Measurements from ENCODE around the gene RSPRY1. TPM values are rescaled to one million over a fixed set of nuclear protein-coding genes. Genes with fewer than 3 reads are reported as not detected.
"Not testable (repeated sequence)": the region's sequence is repeated elsewhere in the genome, so short reads cannot be mapped to it uniquely, and the experiment has no call there.

The RSPRY1 gene
- total RNA-seq, 2 donors from 2014 or later = 33.7 to 51.0 TPM

DNA sequence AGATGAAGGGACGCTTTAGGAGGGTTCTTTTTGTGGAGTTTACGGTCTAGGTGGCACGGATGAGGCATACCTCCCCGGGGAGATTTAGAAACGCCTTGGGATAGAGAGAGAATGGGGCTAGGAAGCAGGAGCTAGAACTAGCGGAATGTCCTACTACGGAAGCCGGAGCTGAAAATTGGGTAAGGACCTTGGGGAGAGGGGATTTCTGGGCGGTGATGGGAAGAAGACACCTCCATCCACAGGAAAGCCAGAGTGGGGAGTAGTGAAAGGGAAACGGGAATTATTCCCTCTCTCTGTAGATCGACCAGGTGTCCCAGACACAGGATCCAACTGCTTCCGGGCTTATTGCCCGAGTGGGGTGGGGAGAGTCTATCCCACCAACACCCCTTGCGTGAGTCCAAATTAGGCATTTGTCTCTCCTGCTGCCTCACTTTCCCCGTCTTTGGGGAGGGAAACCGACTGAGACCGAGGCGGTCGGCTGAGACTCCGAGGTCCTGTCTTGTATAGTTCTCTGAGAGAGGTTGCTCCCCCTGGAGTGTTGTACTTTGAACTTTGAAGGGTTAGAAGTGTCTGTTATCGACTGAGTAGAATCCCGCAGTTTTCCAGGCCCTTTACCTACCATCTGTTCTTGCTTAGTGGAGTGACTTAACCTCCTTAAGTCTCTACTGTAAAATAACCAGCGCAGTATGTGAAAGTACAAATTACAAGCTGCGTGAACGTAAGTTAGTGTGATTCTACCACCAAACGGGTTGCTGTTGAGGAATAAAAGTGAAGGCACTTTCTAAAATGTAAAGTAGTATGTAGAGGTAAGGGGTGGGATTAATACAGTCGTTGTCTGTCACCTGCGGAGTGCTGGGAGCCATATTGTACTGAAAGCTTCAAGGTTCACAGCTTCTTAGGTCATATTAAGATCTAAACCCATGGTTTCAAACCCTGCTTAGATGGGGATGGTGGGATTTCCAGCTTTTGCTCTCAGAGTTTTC, 1.0 kb downstream of the RSPRY1 start:
- Histone ChIP-seq H3K36me3 (no peaks in the 10 kb centered on the region), H3K4me3 (peak overlapping the region; percentile 95), H3K9me3 (no peaks in the 10 kb centered on the region), H3K4me1 (peaks cover 4% of the 10 kb centered on the region), H3K27ac (peak overlapping the region; percentile 93), H3K27me3 (no peaks in the 10 kb centered on the region), H3K9ac (ENCODE audit: low read depth in 2 of 2, low read length in 2 of 2) (peak overlapping the region; percentile 89 to 96)
- peak; percentile 65 for DNase-seq
- TF ChIP-seq, protein P1, sequence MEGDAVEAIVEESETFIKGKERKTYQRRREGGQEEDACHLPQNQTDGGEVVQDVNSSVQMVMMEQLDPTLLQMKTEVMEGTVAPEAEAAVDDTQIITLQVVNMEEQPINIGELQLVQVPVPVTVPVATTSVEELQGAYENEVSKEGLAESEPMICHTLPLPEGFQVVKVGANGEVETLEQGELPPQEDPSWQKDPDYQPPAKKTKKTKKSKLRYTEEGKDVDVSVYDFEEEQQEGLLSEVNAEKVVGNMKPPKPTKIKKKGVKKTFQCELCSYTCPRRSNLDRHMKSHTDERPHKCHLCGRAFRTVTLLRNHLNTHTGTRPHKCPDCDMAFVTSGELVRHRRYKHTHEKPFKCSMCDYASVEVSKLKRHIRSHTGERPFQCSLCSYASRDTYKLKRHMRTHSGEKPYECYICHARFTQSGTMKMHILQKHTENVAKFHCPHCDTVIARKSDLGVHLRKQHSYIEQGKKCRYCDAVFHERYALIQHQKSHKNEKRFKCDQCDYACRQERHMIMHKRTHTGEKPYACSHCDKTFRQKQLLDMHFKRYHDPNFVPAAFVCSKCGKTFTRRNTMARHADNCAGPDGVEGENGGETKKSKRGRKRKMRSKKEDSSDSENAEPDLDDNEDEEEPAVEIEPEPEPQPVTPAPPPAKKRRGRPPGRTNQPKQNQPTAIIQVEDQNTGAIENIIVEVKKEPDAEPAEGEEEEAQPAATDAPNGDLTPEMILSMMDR (IDR thresholded peaks at IDR 0.05) = no peak
- intact Hi-C loops (cut with DNase I) = loop anchor here (10.0 kb wide), 1 partner anchor 252 kb away; the partner anchor contains the start of gene HERPUD1

DNA sequence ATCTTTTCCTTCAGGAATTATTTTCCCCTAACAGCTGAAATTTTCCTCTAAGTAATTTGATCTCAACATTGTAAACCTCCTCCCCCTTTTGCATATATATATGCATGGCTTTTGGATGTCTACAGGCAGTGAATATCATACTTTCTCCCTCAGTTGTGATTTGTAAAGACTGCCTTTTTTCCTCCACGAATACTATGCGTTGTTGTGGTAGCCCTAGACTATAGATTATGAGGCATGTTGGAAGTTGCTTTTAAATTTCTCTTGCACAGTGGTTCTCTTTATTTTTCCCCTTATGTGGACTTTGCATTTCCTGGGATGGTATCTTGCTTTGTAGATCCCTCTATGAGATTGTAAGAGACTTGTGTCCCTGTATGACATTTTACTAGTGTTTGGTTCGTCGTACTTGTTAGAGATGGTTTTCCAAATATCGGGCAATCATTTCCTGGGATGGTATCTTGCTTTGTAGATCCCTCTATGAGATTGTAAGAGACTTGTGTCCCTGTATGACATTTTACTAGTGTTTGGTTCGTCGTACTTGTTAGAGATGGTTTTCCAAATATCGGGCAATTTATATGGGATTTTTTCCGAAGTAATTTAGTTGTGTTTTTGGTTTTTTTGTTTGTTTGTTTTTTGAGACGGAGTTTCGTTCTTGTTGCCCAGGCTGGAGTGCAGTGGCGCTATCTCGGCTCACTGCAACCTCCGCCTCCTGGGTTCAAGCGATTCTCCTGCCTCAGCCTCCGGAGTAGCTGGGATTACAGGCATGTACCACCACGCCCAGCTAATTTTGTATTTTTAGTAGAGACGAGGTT, 2.0 kb downstream of the RSPRY1 start:
- H3K4me3 ChIP-seq = peak overlapping the region; percentile 95
- not testable (repeated sequence) for H3K36me3 ChIP-seq, DNase-seq, H3K27me3 ChIP-seq, H3K9me3 ChIP-seq, H3K4me1 ChIP-seq
- intact Hi-C loops (cut with DNase I) = loop anchor here (10.0 kb wide), 1 partner anchor 253 kb away; the partner anchor contains the start of gene HERPUD1
- H3K9ac ChIP-seq (ENCODE audit: low read depth in 2 of 2, low read length in 2 of 2) = peak overlapping the region in 1 of 2 donors; percentile 89
- H3K27ac ChIP-seq = peak overlapping the region; percentile 93

- no peaks in the 10 kb centered on the region for H3K9me3 ChIP-seq
- intact Hi-C loops (cut with DNase I) = loop anchor here (10.0 kb wide), 1 partner anchor 254 kb away; the partner anchor contains the start of gene HERPUD1
- H3K27me3 ChIP-seq = no peaks in the 10 kb centered on the region
- TF ChIP-seq, protein P1 (IDR thresholded peaks at IDR 0.05) = no peak
- H3K4me3 ChIP-seq = no peak overlapping the region
- no peak overlapping the region for H3K9ac ChIP-seq (ENCODE audit: low read depth in 2 of 2, low read length in 2 of 2)
- no peak for DNase-seq
- no peaks in the 10 kb centered on the region for H3K36me3 ChIP-seq
- H3K27ac ChIP-seq = no peak overlapping the region
- peaks cover 5% of the 10 kb centered on the region for H3K4me1 ChIP-seq
These were observed 2.5 kb downstream of the RSPRY1 start for GRCh38 chr16:57188711-57189002.

GRCh38 chr16:57189527-57189926, 3.4 kb downstream of the RSPRY1 start:
- H3K27me3 ChIP-seq; H3K27ac ChIP-seq; H3K9me3 ChIP-seq; H3K36me3 ChIP-seq; H3K4me3 ChIP-seq; H3K4me1 ChIP-seq; DNase-seq; H3K9ac ChIP-seq (ENCODE audit: low read depth in 2 of 2, low read length in 2 of 2): not testable (repeated sequence)
- intact Hi-C loops (cut with DNase I) = loop anchor here (10.0 kb wide), 1 partner anchor 255 kb away; the partner anchor contains the start of gene HERPUD1

GRCh38 chr16:57190136-57190535, 4.0 kb downstream of the RSPRY1 start:
- peaks cover 8% of the 10 kb centered on the region for H3K4me1 ChIP-seq
- no peak overlapping the region for H3K27ac ChIP-seq
- intact Hi-C loops (cut with DNase I) = no loop called here
- DNase-seq = no peak
- H3K4me3 ChIP-seq = no peak overlapping the region
- no peaks in the 10 kb centered on the region for H3K36me3 ChIP-seq
- no peak overlapping the region for H3K9ac ChIP-seq (ENCODE audit: low read depth in 2 of 2, low read length in 2 of 2)
- TF ChIP-seq, protein P1 (IDR thresholded peaks at IDR 0.05) = no peak
- no peaks in the 10 kb centered on the region for H3K9me3 ChIP-seq
- H3K27me3 ChIP-seq = no peaks in the 10 kb centered on the region

- Histone ChIP-seq H3K27me3 (no peaks in the 10 kb centered on the region), H3K4me1 (peaks cover 8% of the 10 kb centered on the region), H3K27ac (no peak overlapping the region), H3K36me3 (no peaks in the 10 kb centered on the region), H3K4me3 (no peak overlapping the region), H3K9ac (ENCODE audit: low read depth in 2 of 2, low read length in 2 of 2) (peak overlapping the region in 1 of 2 donors; percentile 19), H3K9me3 (no peaks in the 10 kb centered on the region)
- TF ChIP-seq, protein P1 (IDR thresholded peaks at IDR 0.05) = no peak
- intact Hi-C loops (cut with DNase I) = no loop called here
- DNase-seq = no peak
These were observed 5.0 kb downstream of the RSPRY1 start for GRCh38 chr16:57191056-57191571.
